ENCODE measurements around the gene SIRPG.

Gene SIRPG

GRCh38 chr20:1629321-1629720 lies 28.3 kb downstream of the SIRPG start (continued):
- TF ChIP-seq ZNF280D (tag by site-specific recombination; IDR thresholded peaks at IDR 0.05) (no peak), OSR2 (tag by site-specific recombination; IDR thresholded peaks at IDR 0.05) (no peak), ZNF140 (tag by site-specific recombination; IDR thresholded peaks at IDR 0.05) (no peak), ZBTB20 (tag by site-specific recombination; IDR thresholded peaks at IDR 0.05) (no peak)

DNA sequence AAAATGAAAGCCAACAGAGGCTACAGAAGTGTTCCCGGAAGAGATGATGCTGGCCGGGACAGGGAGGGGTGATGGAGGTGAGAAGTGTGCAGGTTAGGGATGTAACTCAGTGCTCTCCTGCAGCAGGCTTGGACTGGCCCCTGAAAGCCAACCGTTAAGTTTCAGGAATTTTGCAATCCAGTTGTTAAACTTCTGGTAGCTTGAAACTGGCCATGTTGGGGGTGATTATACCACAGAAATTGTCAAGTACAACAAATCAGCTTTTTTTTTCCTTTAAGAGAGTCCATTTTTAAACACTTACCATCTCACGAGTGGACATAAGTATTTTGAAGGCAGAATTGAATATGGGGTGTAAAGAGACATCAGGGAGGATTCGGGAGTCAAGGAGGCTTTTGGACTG lies 29.0 kb downstream of the SIRPG start:
- H3K36me3 ChIP-seq (ENCODE audit: control insufficient read depth in 2 of 2, insufficient read depth in 1 of 2, low read length in 2 of 2) = no peaks in the 10 kb centered on the region
- no peaks in the 10 kb centered on the region for H3K9me3 ChIP-seq (ENCODE audit: control insufficient read depth, insufficient read depth, low read depth, low read length)
- H3K4me1 ChIP-seq (ENCODE audit: control insufficient read depth, insufficient read depth, low read length) = no peaks in the 10 kb centered on the region
- H3K4me3 ChIP-seq (ENCODE audit: low read depth, low read length) = no peak overlapping the region
- H3K27ac ChIP-seq (ENCODE audit: extremely low read depth, low read depth, low read length) = no peak overlapping the region
- TF ChIP-seq ZNF449 (tag by site-specific recombination; IDR thresholded peaks at IDR 0.05) (no peak), ZEB2 (tag by site-specific recombination; IDR thresholded peaks at IDR 0.05) (no peak), ZNF274 (IDR thresholded peaks at IDR 0.05; ENCODE audit: low read length) (no peak), ZNF274 (tag by site-specific recombination; IDR thresholded peaks at IDR 0.05; ENCODE audit: borderline replicate concordance) (no peak), PRDM1 (tag by site-specific recombination; IDR thresholded peaks at IDR 0.05) (no peak), TRIM28 (IDR thresholded peaks at IDR 0.05; ENCODE audit: borderline replicate concordance, low read length) (no peak), ZBTB8A (tag by site-specific recombination; IDR thresholded peaks at IDR 0.05) (no peak), ZNF530 (tag by site-specific recombination; IDR thresholded peaks at IDR 0.05; ENCODE audit: low read depth) (no peak), ZNF514 (tag by site-specific recombination; IDR thresholded peaks at IDR 0.05) (no peak), KLF8 (tag by site-specific recombination; IDR thresholded peaks at IDR 0.05) (no peak), SALL2 (tag by site-specific recombination; IDR thresholded peaks at IDR 0.05; ENCODE audit: borderline replicate concordance) (no peak)
- TF ChIP-seq, protein P1, sequence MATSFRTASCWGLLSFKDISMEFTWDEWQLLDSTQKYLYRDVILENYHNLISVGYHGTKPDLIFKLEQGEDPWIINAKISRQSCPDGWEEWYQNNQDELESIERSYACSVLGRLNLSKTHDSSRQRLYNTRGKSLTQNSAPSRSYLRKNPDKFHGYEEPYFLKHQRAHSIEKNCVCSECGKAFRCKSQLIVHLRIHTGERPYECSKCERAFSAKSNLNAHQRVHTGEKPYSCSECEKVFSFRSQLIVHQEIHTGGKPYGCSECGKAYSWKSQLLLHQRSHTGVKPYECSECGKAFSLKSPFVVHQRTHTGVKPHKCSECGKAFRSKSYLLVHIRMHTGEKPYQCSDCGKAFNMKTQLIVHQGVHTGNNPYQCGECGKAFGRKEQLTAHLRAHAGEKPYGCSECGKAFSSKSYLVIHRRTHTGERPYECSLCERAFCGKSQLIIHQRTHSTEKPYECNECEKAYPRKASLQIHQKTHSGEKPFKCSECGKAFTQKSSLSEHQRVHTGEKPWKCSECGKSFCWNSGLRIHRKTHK (tag by site-specific recombination; IDR thresholded peaks at IDR 0.05) = no peak
- CTCF ChIA-PET = no interaction called here
- POLR2A ChIA-PET = no interaction called here

GRCh38 chr20:1627200-1627550 lies 30.4 kb downstream of the SIRPG start:
- Histone ChIP-seq H3K9me3 (ENCODE audit: control insufficient read depth, insufficient read depth, low read depth, low read length) (no peaks in the 10 kb centered on the region), H3K4me3 (ENCODE audit: low read depth, low read length) (no peak overlapping the region), H3K4me1 (ENCODE audit: control insufficient read depth, insufficient read depth, low read length) (no peaks in the 10 kb centered on the region), H3K27ac (ENCODE audit: extremely low read depth, low read depth, low read length) (no peak overlapping the region), H3K36me3 (ENCODE audit: control insufficient read depth in 2 of 2, insufficient read depth in 1 of 2, low read length in 2 of 2) (no peaks in the 10 kb centered on the region)
- ChIA-PET CTCF (no interaction called here), POLR2A (no interaction called here)
- TF ChIP-seq ZNF155 (tag by site-specific recombination; IDR thresholded peaks at IDR 0.05) (no peak), ZNF2 (tag by site-specific recombination; IDR thresholded peaks at IDR 0.05) (no peak), ZEB2 (tag by site-specific recombination; IDR thresholded peaks at IDR 0.05) (no peak), ZBTB21 (tag by site-specific recombination; IDR thresholded peaks at IDR 0.05) (no peak), ZNF184 (tag by site-specific recombination; IDR thresholded peaks at IDR 0.05) (no peak), GLIS1 (tag by site-specific recombination; IDR thresholded peaks at IDR 0.05) (0 out of 2 replicates have a peak, but pooled peaks have one; percentile 8)
- TF ChIP-seq, protein P2, sequence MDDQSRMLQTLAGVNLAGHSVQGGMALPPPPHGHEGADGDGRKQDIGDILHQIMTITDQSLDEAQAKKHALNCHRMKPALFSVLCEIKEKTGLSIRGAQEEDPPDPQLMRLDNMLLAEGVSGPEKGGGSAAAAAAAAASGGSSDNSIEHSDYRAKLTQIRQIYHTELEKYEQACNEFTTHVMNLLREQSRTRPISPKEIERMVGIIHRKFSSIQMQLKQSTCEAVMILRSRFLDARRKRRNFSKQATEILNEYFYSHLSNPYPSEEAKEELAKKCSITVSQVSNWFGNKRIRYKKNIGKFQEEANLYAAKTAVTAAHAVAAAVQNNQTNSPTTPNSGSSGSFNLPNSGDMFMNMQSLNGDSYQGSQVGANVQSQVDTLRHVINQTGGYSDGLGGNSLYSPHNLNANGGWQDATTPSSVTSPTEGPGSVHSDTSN (CRISPR knock-in tag; IDR thresholded peaks at IDR 0.05) = no peak
